Common myeloid progenitor, CD34-positive (primary cell): ENCODE results near the gene ASB11.

Source experiments
- CTCF ChIA-PET: fragments of 350-600 bp; sonication (Branson Sonifier 250); formaldehyde crosslinking; loops from one replicate; lab custom pipeline; 2021; ENCODE audit warnings: antibody characterized with exemption; lab: Charles Lee
- POLR2A ChIA-PET: fragments of 350-600 bp; sonication (Branson Sonifier 250); formaldehyde crosslinking; loops from one replicate; lab custom pipeline; 2021; ENCODE audit warnings: antibody characterized with exemption; lab: Charles Lee
- DNase-seq, 3 donors: peaks; one replicate each; pipeline versions ENCODE4 v3.0.0 to v3.0.0-alpha.2; 2013
- H3K27ac ChIP-seq, 2 experiments: 1 replicate in 1 of 2; 2 replicates in 1 of 2; pipeline ENCODE4 v1.7.0; 2013; ENCODE audit warnings: inconsistent platforms in 2 of 2, low read length in 2 of 2, mild to moderate bottlenecking in 2 of 2, low read depth in 1 of 2, moderate library complexity in 1 of 2; ENCODE audit not compliant: severe bottlenecking in 2 of 2, insufficient read depth in 1 of 2, poor library complexity in 1 of 2
- H3K27me3 ChIP-seq, 5 experiments: replicated peaks in 2 of 5; 1 replicate in 3 of 5; 2 replicates in 2 of 5; pipeline versions ENCODE4 v1.6.1 to v1.7.0; 2013; ENCODE audit warnings: low read length in 4 of 5, mild to moderate bottlenecking in 2 of 5, moderate library complexity in 2 of 5, inconsistent platforms in 1 of 5; ENCODE audit not compliant: insufficient read depth in 5 of 5, control insufficient read depth in 4 of 5
- H3K36me3 ChIP-seq, 4 experiments: 1 replicate in 2 of 4; 2 replicates in 2 of 4; pipeline versions ENCODE4 v1.6.1 to v1.7.0; 2013; ENCODE audit warnings: low read length in 3 of 4, control low read depth in 1 of 4, mild to moderate bottlenecking in 1 of 4; ENCODE audit not compliant: control insufficient read depth in 4 of 4, insufficient read depth in 4 of 4
- H3K4me1 ChIP-seq, 4 experiments: 1 replicate in 3 of 4; 2 replicates in 1 of 4; pipeline versions ENCODE4 v1.6.1 to v1.7.1; 2013; ENCODE audit warnings: low read length in 3 of 4, mild to moderate bottlenecking in 3 of 4, control low read depth in 1 of 4, inconsistent platforms in 1 of 4, moderate library complexity in 1 of 4; ENCODE audit not compliant: control insufficient read depth in 4 of 4, insufficient read depth in 4 of 4; ENCODE audit errors: control extremely low read depth in 1 of 4
- H3K4me3 ChIP-seq, 7 experiments: 1 replicate in 4 of 7; 2 replicates in 3 of 7; pipeline versions ENCODE4 v1.5.1 to v1.7.0; 2013; ENCODE audit warnings: mild to moderate bottlenecking in 7 of 7, low read length in 6 of 7, moderate library complexity in 6 of 7, inconsistent platforms in 2 of 7, low read depth in 2 of 7, control low read depth in 1 of 7; ENCODE audit not compliant: insufficient read depth in 4 of 7, control insufficient read depth in 1 of 7; ENCODE audit errors: extremely low read depth in 1 of 7
- H3K9me3 ChIP-seq, 5 experiments: 1 replicate in 4 of 5; 2 replicates in 1 of 5; pipeline versions ENCODE4 v1.6.1 to v1.7.1; 2013; ENCODE audit warnings: low read length in 4 of 5, mild to moderate bottlenecking in 2 of 5, inconsistent platforms in 1 of 5, low read depth in 1 of 5, moderate library complexity in 1 of 5; ENCODE audit not compliant: control insufficient read depth in 4 of 5, insufficient read depth in 2 of 5; ENCODE audit errors: control extremely low read depth in 1 of 5
- WGBS: methylation state at CpG from one replicate; pipeline ENCODE4 v1.1.5; 2013; ENCODE audit not compliant: insufficient coverage; 5-methylcytosine and 5-hydroxymethylcytosine counted together

Gene ASB11

DNA sequence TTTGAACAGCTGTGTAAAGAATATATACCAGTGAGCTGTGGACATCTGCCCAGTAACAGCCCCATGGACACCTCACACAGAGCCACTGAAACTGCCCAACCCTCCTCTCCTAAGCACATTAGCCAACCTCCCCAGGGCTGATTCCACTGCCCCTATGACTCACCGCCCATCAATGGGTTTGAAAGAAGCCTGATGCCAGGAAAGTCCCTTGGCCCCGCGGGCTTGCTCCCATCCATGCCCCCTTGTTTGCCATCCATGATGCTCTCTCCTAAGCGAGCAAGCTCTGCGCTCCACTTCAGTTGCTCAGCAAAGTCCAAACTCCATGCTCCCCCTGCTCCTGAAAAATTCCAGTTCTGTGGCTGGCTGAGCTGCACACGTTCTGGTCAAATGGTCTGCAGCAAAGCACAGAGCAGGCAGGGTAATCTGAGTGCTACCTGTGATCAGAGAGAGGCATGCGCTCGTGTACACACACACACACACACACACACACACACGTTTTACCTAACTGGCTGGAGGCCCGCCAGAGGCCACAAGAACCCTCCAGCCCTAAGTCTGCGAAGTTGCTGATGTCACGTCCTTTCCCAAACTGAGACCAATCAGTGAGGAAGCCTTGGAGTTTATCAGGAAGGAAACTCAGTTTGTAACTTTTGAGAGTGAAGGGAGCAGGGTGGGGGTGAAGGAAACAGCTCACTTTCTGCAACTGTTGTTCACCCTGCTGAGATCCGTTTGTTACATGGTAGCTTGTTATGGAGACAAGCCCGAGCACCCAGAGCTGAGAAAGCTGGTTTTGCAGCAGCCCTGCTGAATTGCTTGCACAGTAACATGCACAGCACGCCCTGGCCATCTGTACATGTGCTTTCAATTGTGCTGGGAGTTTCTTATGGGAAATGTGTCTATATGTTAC, 45.6 kb downstream of the ASB11 start, which contains the start of gene ASB9:
TSS of gene ASB9 (minus strand) at position 466 of the 904 bp plus-strand sequence. CDS start at position 257, 209 bp downstream.
- Histone ChIP-seq H3K4me1 (peaks cover 0 to 11% (median 0%) of the 10 kb centered on the region in 4 experiments), H3K4me3 (peak within 1 kb of the TSS in 6 of 7 experiments; percentile 14 to 72 (median 52)), H3K27me3 (peaks cover 0 to 2% (median 0%) of the 10 kb centered on the region in 5 experiments), H3K36me3 (no peaks in the 10 kb centered on the region), H3K9me3 (no peaks in the 10 kb centered on the region), H3K27ac (no peak within 1 kb of the TSS)
- ChIA-PET POLR2A (no interaction called here), CTCF (no interaction called here)
- 43% methylated on average over 7 of the region's 15 CpGs for WGBS
- DNase-seq = peak; percentile 45 to 82 (median 69)

DNA sequence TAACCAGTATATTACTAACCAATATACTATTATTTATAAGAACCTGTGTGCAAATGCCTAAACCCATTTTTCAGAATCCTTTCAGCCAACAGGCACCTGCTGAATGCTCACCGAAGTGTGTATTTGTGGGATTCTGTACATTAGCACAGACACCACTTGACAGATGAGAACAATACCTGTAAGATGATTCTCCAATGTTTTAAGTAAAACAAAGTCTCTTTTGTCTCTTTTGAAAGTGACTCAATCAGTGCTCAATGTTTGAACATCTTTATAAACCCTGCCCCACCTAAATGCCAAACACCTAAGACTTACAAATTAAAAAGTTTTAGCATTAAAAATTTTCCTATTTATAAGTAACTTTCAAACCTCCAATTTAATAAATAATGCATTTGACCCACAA, 46.3 kb downstream of the ASB11 start:
- no CpG with 5 or more reads among the region's 1 CpG for WGBS
- POLR2A ChIA-PET = no interaction called here
- H3K4me1 ChIP-seq = peaks cover 0 to 11% (median 0%) of the 10 kb centered on the region in 4 experiments
- H3K9me3 ChIP-seq = no peaks in the 10 kb centered on the region
- peaks cover 0 to 2% (median 0%) of the 10 kb centered on the region in 5 experiments for H3K27me3 ChIP-seq
- peak overlapping the region in 2 of 7 experiments; percentile 69 to 72 for H3K4me3 ChIP-seq
- no peak for DNase-seq
- CTCF ChIA-PET = no interaction called here
- H3K36me3 ChIP-seq = no peaks in the 10 kb centered on the region
- no peak overlapping the region for H3K27ac ChIP-seq

DNA sequence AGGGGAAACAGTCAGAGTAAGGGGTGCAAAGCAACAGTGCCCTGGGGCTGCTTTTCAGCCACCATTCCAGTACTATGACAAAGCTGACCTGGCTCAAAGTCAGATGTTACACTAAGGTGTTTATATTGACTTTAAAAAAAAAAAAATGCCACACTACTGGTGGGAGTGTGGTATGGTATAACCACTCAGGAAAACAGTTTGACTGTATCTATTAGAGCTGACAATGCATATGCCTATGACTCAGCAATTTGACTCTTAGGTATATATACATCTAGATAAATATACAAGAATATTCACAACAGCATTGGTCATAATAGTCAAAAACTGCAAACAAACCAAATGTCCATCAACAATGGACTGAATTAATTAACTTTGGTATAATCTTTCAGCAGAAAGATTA, 60.6 kb downstream of the ASB11 start:
- no peaks in the 10 kb centered on the region for H3K4me1 ChIP-seq
- no peak overlapping the region for H3K27ac ChIP-seq
- no peak overlapping the region for H3K4me3 ChIP-seq
- H3K9me3 ChIP-seq = no peaks in the 10 kb centered on the region
- POLR2A ChIA-PET = no interaction called here
- DNase-seq = no peak
- peaks cover 0 to 4% (median 1%) of the 10 kb centered on the region in 4 experiments for H3K36me3 ChIP-seq
- peaks cover 0 to 9% (median 0%) of the 10 kb centered on the region in 5 experiments for H3K27me3 ChIP-seq
- CTCF ChIA-PET = no interaction called here

DNA sequence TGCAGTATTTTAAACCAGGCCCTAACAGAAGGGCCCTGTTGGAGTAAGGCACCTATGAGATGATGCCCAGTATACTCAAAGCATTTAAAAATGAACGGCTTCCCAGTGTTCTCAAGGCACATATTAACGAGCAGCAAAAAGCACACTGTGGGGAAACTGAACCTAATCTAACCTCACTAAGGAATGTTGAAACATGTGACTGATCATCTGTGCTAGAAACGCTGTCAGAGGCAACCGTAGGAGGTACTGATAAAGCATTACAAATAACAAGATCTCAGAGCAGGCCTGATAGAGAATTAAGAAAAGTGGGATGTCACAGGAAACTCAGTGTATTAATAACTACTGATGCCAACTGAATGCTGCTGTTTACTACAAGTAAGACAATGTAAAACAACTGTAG, 69.5 kb downstream of the ASB11 start:
- H3K9me3 ChIP-seq = no peaks in the 10 kb centered on the region
- no peak for DNase-seq
- no peak overlapping the region for H3K27ac ChIP-seq
- ChIA-PET POLR2A (no interaction called here), CTCF (no interaction called here)
- 100% methylated on average over 1 of the region's 4 CpGs for WGBS
- peaks cover 0 to 2% (median 0%) of the 10 kb centered on the region in 4 experiments for H3K36me3 ChIP-seq
- peaks cover 0 to 3% (median 0%) of the 10 kb centered on the region in 5 experiments for H3K27me3 ChIP-seq
- H3K4me3 ChIP-seq = no peak overlapping the region
- H3K4me1 ChIP-seq = no peaks in the 10 kb centered on the region

DNA sequence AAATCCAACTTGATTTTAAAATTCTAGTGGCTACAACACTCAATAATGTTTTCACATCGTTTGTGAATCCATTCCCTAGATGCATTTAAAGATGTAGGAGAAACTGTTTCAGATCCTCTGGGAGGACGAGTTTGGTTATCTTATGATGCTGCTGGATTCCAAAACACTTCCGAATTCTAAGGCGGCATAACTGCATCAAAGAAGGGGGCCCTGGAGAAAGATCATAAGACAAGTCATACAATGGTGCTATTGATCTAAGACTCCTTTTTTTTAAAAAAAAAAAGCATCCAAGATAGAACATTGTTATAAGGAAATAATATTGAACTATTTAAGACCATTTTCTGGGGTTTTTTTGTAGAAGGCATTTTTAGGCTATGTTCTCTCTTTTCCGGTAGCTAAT, 71.0 kb downstream of the ASB11 start:
- POLR2A ChIA-PET = no interaction called here
- no peaks in the 10 kb centered on the region for H3K9me3 ChIP-seq

DNA sequence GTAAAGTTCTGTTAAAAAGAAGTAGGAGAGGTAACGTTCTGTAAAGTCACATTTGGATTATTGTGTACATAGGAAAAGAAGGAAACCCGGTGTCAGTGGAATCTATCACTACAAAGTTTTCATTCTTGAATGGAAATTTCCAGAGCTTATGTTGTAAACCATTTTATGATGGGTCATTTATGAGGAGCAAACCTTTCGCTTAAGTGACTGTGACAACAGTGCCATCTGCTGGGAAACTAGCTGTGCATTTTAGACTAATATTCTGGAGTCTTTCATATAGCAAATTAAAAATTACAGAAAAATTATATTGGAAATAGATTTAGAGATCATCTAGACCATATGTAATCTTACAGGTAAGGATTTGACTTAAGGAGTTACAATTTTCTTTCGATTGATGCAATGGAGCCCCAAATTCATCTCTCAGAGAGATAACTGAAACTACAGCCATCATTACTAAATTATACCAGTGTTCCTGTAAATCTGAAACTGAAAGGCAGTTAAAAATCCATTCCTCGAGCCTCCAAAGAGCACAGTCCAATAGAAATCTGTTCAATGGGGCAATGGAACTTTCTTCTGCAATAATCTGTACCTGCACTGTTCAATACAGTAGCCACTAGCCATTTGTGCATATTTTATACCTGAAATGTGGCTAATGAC, 72.4 kb downstream of the ASB11 start:
- Histone ChIP-seq H3K4me1 (no peaks in the 10 kb centered on the region), H3K9me3 (no peaks in the 10 kb centered on the region), H3K27ac (no peak overlapping the region), H3K36me3 (no peaks in the 10 kb centered on the region), H3K4me3 (no peak overlapping the region), H3K27me3 (peaks cover 0 to 3% (median 0%) of the 10 kb centered on the region in 5 experiments)
- ChIA-PET POLR2A (interaction anchor here (0.6 kb wide), 1 partner anchor 13 kb away, joined by 4 read pairs; no protein-coding TSS in a partner anchor), CTCF (interaction anchor here (1.0 to 1.5 kb wide), 3 partner anchors 9 to 1188 kb away, joined by 3 to 5 read pairs (median 4); no protein-coding TSS in a partner anchor)
- 56% methylated on average over 1 of the region's 5 CpGs for WGBS
- peak; percentile 30 to 69 (median 62) for DNase-seq

More for the DNA sequence above, 71.0 kb downstream of the ASB11 start:
- Histone ChIP-seq H3K36me3 (peaks cover 0 to 2% (median 0%) of the 10 kb centered on the region in 4 experiments), H3K4me1 (no peaks in the 10 kb centered on the region), H3K27me3 (peaks cover 0 to 3% (median 0%) of the 10 kb centered on the region in 5 experiments), H3K27ac (no peak overlapping the region), H3K4me3 (no peak overlapping the region)
- CTCF ChIA-PET = interaction anchor here (0.6 kb wide), 2 partner anchors 11 to 1397 kb away, joined by 3 read pairs; no protein-coding TSS in a partner anchor
- WGBS = 88% methylated on average over 3 of the region's 5 CpGs
- DNase-seq = no peak
